DMS53 treated with DMSO at 0.1 percent for 48 hours (cell line): ENCODE data around the gene PHKA1.
"Not testable (repeated sequence)": the region's sequence is repeated elsewhere in the genome, so short reads cannot be mapped to it uniquely, and the experiment has no call there.

Experiments
- DNase-seq: peaks from one replicate; lab custom pipeline; 2025; ENCODE audit not compliant: unreplicated experiment; lab: John Stamatoyannopoulos, UW

PHKA1 gene

GRCh38 chrX:72669508-72669907 lies 44.6 kb downstream of the PHKA1 start:
- DNase-seq = not testable (repeated sequence)

- DNase-seq = no peak
These were observed 47.7 kb downstream of the PHKA1 start for GRCh38 chrX:72666451-72666850.

GRCh38 chrX:72663737-72664136 lies 50.4 kb downstream of the PHKA1 start:
- DNase-seq = no peak

GRCh38 chrX:72662020-72662747 lies 51.9 kb downstream of the PHKA1 start:
- no peak for DNase-seq

- DNase-seq = no peak
These were observed 54.4 kb downstream of the PHKA1 start for GRCh38 chrX:72659723-72660122.

GRCh38 chrX:72652082-72652481 lies 62.0 kb downstream of the PHKA1 start:
- no peak for DNase-seq

- DNase-seq = no peak
These were observed 69.2 kb downstream of the PHKA1 start for GRCh38 chrX:72644946-72645345.

- DNase-seq = no peak
These were observed 72.5 kb downstream of the PHKA1 start for GRCh38 chrX:72641611-72642010.

- DNase-seq = no peak
These were observed 78.2 kb downstream of the PHKA1 start for GRCh38 chrX:72635930-72636329.

GRCh38 chrX:72634331-72634730 lies 79.8 kb downstream of the PHKA1 start:
- DNase-seq = no peak

- DNase-seq = no peak
These were observed 83.9 kb downstream of the PHKA1 start for GRCh38 chrX:72630185-72630584.

GRCh38 chrX:72624194-72624593 lies 89.9 kb downstream of the PHKA1 start:
- no peak for DNase-seq

GRCh38 chrX:72621625-72622485 lies 92.3 kb downstream of the PHKA1 start:
- no peak for DNase-seq

- DNase-seq = peak; percentile 28
These were observed 92.9 kb downstream of the PHKA1 start for GRCh38 chrX:72621163-72621562.

- peak; percentile 57 for DNase-seq
These were observed 93.5 kb downstream of the PHKA1 start for GRCh38 chrX:72620550-72621145.

GRCh38 chrX:72609313-72609712 lies 104.8 kb downstream of the PHKA1 start:
- DNase-seq = no peak

- DNase-seq = no peak
These were observed 109.4 kb downstream of the PHKA1 start for GRCh38 chrX:72604705-72605104.

- DNase-seq = no peak
These were observed 110.0 kb downstream of the PHKA1 start for GRCh38 chrX:72604112-72604511.

- not testable (repeated sequence) for DNase-seq
These were observed 123.1 kb downstream of the PHKA1 start for GRCh38 chrX:72591038-72591437.

GRCh38 chrX:72584163-72584562 lies 129.9 kb downstream of the PHKA1 start:
- no peak for DNase-seq

- DNase-seq = no peak
These were observed 137.8 kb downstream of the PHKA1 start for GRCh38 chrX:72576141-72576894.
